HG02970 (cell line): ENCODE results near the gene IFNL3.
"Not testable (repeated sequence)": the region's sequence is repeated elsewhere in the genome, so short reads cannot be mapped to it uniquely, and the experiment has no call there.

Experiments used
- ATAC-seq: cut with Tn5 transposase; IDR thresholded peaks from one replicate; pipeline ENCODE4 v1.9.1; 2021; ENCODE audit warnings: mild to moderate bottlenecking, moderate library complexity, moderate number of reproducible peaks; ENCODE audit not compliant: unreplicated experiment, low FRiP score

Gene IFNL3

GRCh38 chr19:39244410-39245100 is at the start of gene IFNL3:
TSS of gene IFNL3 (minus strand) at chr19:39245006. CDS start at chr19:39244967, 39 bp downstream.
- not testable (repeated sequence) for ATAC-seq

GRCh38 chr19:39293394-39293793 is 48.6 kb upstream of the IFNL3 start:
- no peak for ATAC-seq

- no peak for ATAC-seq
Measured at GRCh38 chr19:39284032-39284431, 39.2 kb upstream of the IFNL3 start.

- no peak for ATAC-seq
Measured at GRCh38 chr19:39282021-39282420, 37.2 kb upstream of the IFNL3 start.

GRCh38 chr19:39277598-39277997 is 32.8 kb upstream of the IFNL3 start:
- ATAC-seq, result no peak

GRCh38 chr19:39276740-39277139 is 31.9 kb upstream of the IFNL3 start:
- ATAC-seq, result no peak

GRCh38 chr19:39275578-39275977 is 30.8 kb upstream of the IFNL3 start:
- no peak for ATAC-seq

GRCh38 chr19:39273859-39274258 is 29.1 kb upstream of the IFNL3 start:
- ATAC-seq, result not testable (repeated sequence)

- no peak for ATAC-seq
Measured at GRCh38 chr19:39270036-39270871, 25.4 kb upstream of the IFNL3 start.

- ATAC-seq, result not testable (repeated sequence)
Measured at GRCh38 chr19:39269369-39269768, 24.6 kb upstream of the IFNL3 start.

- ATAC-seq, result not testable (repeated sequence)
Measured at GRCh38 chr19:39268531-39269223, 23.9 kb upstream of the IFNL3 start.

- ATAC-seq, result not testable (repeated sequence)
Measured at GRCh38 chr19:39268085-39268484, 23.3 kb upstream of the IFNL3 start, which contains the start of gene IFNL2. TSS of gene IFNL2 (plus strand) at chr19:39268396. CDS start at chr19:39268569, 173 bp downstream.

GRCh38 chr19:39265321-39265916 is 20.6 kb upstream of the IFNL3 start:
- ATAC-seq, result no peak

GRCh38 chr19:39264306-39265290 is 19.8 kb upstream of the IFNL3 start:
- no peak for ATAC-seq

- ATAC-seq, result no peak
Measured at GRCh38 chr19:39263912-39264305, 19.1 kb upstream of the IFNL3 start.

GRCh38 chr19:39262496-39262895 is 17.7 kb upstream of the IFNL3 start:
- ATAC-seq, result no peak

GRCh38 chr19:39261704-39262103 is 16.9 kb upstream of the IFNL3 start:
- no peak for ATAC-seq

GRCh38 chr19:39257227-39257626 is 12.4 kb upstream of the IFNL3 start:
- no peak for ATAC-seq

GRCh38 chr19:39254531-39255345 is 9.9 kb upstream of the IFNL3 start:
- ATAC-seq, result no peak
